Heart left ventricle (tissue), 13 donors: ENCODE data around the gene PI4KB.

Experiments used
- CTCF ChIP-seq, 12 donors: fragments of 200-600 bp; sonication (generic) in 4 of 12; IDR thresholded peaks; one replicate each; pipeline versions ENCODE4 v1.5.0 to v1.8.0; 2018 to 2022; ENCODE audit warnings: antibody characterized with exemption in 12 of 12, mild to moderate bottlenecking in 5 of 12
- POLR2A ChIP-seq, 2 donors: fragments of 450-650 bp; IDR thresholded peaks; one replicate each; pipeline ENCODE4 v1.6.1; 2017; ENCODE audit warnings: antibody characterized with exemption in 2 of 2, mild to moderate bottlenecking in 2 of 2, moderate library complexity in 2 of 2
- donor health status: ischemic (EF 13 %, LVEDD 7.1; RV severe dilation, severe dysfunction).
- donor health status: DM: no; HTN: yes; CAD: no.
- donor health status: DM: no; HTN: no; CAD: no.
- donor health status: ischemic (EF 25% LVEDD 6.9; RV normal size, moderate dysfunction).
- donor health status: ischemic (EF 25% LVEDD 5.7; RV mildly dilated, moderate dysfunction).
- donor health status: ischemic (EF 35%, LVEDD 5.7; RV mildly dilated, moderate dysfunction).
- donor health status: nonischemic (EF 11% LVEDD 7.7; RV severe dilation, severe dysfunction).
- donor health status: DM: yes; HTN: yes; CAD: no.
- donor health status: PGD.
- donor health status: ischemic (EF 29% LVEDD 5.4; RV normal size, mild dysfunction).
- donor health status: nonischemic (EF 23%, LVEDD 6.1; RV moderate dilation, normal function).

GRCh38 chr1:151294742-151295462 lies 32.3 kb downstream of the PI4KB start:
- TF ChIP-seq CTCF (IDR thresholded peaks at IDR 0.05) (no peak), POLR2A (IDR thresholded peaks at IDR 0.05) (no peak)
